GM19463 (cell line): ENCODE results near the gene EDEM3.

Source experiments
- ATAC-seq: cut with Tn5 transposase; IDR thresholded peaks from one replicate; pipeline ENCODE4 v1.9.1; 2021; ENCODE audit warnings: mild to moderate bottlenecking, moderate library complexity; ENCODE audit not compliant: unreplicated experiment

The EDEM3 gene

GRCh38 chr1:184641894-184642293 is 112.8 kb downstream of the EDEM3 start:
- ATAC-seq: no peak

GRCh38 chr1:184640505-184640904 is 114.2 kb downstream of the EDEM3 start:
- no peak for ATAC-seq
